ENCODE measurements around the gene TMC4. TPM values are rescaled to one million over a fixed set of nuclear protein-coding genes. Genes with fewer than 3 reads are reported as not detected.

The TMC4 gene
- total and polyA plus RNA-seq, 4 donors = 0.23 to 2.4 (median 1.4) TPM

DNA sequence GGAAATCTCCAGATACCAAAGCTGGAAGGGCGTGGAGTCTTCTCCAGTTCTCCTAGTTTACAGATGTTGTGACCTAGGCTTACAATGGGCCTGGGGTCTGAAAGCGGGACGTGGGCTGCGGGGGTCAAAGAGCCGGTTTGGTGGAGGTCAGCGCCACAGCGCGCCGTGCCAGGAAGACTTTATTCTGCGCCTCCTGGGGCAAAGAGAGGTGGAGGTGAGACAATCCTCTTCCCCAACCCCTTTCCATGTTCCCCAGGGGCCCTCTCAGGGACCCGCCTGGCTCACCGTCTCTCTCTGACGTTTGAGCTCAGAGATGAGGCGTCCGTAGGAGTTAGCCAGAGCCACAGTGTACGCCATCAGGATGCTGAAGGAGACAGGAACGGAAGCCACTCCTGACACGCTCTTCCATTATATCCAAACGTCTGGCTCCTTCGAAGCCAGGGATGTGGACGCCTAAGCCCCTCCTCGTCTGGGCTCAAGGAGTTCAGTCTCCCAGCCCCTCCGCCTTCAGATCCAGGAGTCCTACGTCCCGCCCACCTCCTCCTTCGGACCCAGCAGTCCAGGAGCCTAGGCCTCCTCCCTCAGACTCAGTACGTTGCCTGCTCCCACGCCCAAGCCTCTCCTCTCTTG lies 12.7 kb downstream of the TMC4 start:
- H3K9ac ChIP-seq (ENCODE audit: low read depth in 1 of 2, low read length in 2 of 2) = peak overlapping the region in 1 of 2 donors; percentile 60
- WGBS = 12% methylated on average over 28 of the region's 28 CpGs
- peak overlapping the region; percentile 33 to 37 (median 37) for H3K4me3 ChIP-seq (ENCODE audit: low read depth in 1 of 3, low read length in 3 of 3)
- peak overlapping the region; percentile 35 to 78 for H3K27ac ChIP-seq (ENCODE audit: low read depth in 1 of 2, low read length in 2 of 2)
- DNase-seq (ENCODE audit: low spot score) = no peak
- H3K27me3 ChIP-seq (ENCODE audit: control insufficient read depth in 4 of 4, insufficient read depth in 4 of 4, low read length in 3 of 4) = no peaks in the 10 kb centered on the region
- no peaks in the 10 kb centered on the region for H3K9me3 ChIP-seq (ENCODE audit: control insufficient read depth in 4 of 4, low read length in 3 of 4)
- peaks cover 14 to 24% (median 17%) of the 10 kb centered on the region in 4 donors for H3K36me3 ChIP-seq (ENCODE audit: control insufficient read depth in 4 of 4, insufficient read depth in 3 of 4, low read depth in 1 of 4, low read length in 3 of 4)
- TF ChIP-seq RXRA (IDR thresholded peaks at IDR 0.05) = no peak
- TF ChIP-seq ZBTB33 (IDR thresholded peaks at IDR 0.05) = no peak
- TF ChIP-seq EGR1 (IDR thresholded peaks at IDR 0.05; ENCODE audit: low read depth in 2 of 2) = no peak
- no peak for TF ChIP-seq FOXA1 (IDR thresholded peaks at IDR 0.05)
- TF ChIP-seq SP1 (IDR thresholded peaks at IDR 0.05) = no peak
- TF ChIP-seq YY1 (IDR thresholded peaks at IDR 0.05) = no peak
- TF ChIP-seq, protein P1, sequence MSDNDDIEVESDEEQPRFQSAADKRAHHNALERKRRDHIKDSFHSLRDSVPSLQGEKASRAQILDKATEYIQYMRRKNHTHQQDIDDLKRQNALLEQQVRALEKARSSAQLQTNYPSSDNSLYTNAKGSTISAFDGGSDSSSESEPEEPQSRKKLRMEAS (IDR thresholded peaks at IDR 0.05) = no peak
- no peak for TF ChIP-seq NR2F2 (IDR thresholded peaks at IDR 0.05)
- TF ChIP-seq RAD21 (IDR thresholded peaks at IDR 0.05) = no peak
- no peak for TF ChIP-seq TAF1 (conservative IDR thresholded peaks at IDR 0.05)
- TF ChIP-seq JUND (IDR thresholded peaks at IDR 0.05) = no peak
- no peak for TF ChIP-seq FOXA2 (IDR thresholded peaks at IDR 0.05)
- no peak for TF ChIP-seq CTCF (IDR thresholded peaks at IDR 0.05; ENCODE audit: low read depth, low read length, missing input control)
- TF ChIP-seq, protein P2, sequence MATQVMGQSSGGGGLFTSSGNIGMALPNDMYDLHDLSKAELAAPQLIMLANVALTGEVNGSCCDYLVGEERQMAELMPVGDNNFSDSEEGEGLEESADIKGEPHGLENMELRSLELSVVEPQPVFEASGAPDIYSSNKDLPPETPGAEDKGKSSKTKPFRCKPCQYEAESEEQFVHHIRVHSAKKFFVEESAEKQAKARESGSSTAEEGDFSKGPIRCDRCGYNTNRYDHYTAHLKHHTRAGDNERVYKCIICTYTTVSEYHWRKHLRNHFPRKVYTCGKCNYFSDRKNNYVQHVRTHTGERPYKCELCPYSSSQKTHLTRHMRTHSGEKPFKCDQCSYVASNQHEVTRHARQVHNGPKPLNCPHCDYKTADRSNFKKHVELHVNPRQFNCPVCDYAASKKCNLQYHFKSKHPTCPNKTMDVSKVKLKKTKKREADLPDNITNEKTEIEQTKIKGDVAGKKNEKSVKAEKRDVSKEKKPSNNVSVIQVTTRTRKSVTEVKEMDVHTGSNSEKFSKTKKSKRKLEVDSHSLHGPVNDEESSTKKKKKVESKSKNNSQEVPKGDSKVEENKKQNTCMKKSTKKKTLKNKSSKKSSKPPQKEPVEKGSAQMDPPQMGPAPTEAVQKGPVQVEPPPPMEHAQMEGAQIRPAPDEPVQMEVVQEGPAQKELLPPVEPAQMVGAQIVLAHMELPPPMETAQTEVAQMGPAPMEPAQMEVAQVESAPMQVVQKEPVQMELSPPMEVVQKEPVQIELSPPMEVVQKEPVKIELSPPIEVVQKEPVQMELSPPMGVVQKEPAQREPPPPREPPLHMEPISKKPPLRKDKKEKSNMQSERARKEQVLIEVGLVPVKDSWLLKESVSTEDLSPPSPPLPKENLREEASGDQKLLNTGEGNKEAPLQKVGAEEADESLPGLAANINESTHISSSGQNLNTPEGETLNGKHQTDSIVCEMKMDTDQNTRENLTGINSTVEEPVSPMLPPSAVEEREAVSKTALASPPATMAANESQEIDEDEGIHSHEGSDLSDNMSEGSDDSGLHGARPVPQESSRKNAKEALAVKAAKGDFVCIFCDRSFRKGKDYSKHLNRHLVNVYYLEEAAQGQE (IDR thresholded peaks at IDR 0.05) = no peak
- peaks cover 10 to 37% (median 31%) of the 10 kb centered on the region in 4 donors for H3K4me1 ChIP-seq (ENCODE audit: control insufficient read depth in 4 of 4, insufficient read depth in 4 of 4, low read length in 3 of 4)
